ENCODE results near the gene CAMP.

CAMP gene

DNA sequence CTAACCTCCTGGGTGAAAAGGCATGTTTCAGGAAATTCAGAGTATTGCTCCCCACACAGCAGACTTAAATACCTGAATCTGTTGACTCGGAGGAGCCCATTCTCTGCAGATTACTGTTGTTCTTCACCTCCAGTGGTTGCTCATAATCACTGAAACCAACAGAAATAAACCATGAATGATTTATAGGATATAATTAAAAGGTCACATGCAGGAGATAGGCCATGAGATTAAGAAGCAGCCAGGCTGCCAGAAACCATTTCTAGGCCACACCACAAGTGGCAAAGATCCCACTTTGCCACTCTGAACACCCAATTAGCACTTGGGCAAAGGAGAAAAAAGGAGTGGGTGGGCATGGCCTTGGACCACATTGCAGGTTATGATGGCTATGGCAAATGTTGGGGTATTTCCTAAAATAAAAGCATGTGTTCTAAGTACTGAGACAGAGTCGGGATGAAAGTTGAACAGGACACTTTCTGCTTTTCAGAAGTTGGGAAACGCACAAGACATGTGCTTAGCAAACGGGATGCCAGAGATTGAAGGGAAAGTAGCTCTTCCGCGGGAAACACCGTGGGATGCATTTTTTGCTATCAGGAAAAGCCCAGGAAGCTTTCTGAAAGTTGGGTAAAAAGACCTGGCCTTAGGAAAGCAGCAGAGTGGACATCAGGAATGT lies 36.5 kb upstream of the CAMP start:
- TF ChIP-seq, protein P1, sequence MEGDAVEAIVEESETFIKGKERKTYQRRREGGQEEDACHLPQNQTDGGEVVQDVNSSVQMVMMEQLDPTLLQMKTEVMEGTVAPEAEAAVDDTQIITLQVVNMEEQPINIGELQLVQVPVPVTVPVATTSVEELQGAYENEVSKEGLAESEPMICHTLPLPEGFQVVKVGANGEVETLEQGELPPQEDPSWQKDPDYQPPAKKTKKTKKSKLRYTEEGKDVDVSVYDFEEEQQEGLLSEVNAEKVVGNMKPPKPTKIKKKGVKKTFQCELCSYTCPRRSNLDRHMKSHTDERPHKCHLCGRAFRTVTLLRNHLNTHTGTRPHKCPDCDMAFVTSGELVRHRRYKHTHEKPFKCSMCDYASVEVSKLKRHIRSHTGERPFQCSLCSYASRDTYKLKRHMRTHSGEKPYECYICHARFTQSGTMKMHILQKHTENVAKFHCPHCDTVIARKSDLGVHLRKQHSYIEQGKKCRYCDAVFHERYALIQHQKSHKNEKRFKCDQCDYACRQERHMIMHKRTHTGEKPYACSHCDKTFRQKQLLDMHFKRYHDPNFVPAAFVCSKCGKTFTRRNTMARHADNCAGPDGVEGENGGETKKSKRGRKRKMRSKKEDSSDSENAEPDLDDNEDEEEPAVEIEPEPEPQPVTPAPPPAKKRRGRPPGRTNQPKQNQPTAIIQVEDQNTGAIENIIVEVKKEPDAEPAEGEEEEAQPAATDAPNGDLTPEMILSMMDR (conservative IDR thresholded peaks at IDR 0.05; ENCODE audit: low read depth, low read length) = no peak
- peak overlapping the region; percentile 70 for H3K4me3 ChIP-seq (ENCODE audit: low read length)
- no peak for DNase-seq (ENCODE audit: low read depth)

DNA sequence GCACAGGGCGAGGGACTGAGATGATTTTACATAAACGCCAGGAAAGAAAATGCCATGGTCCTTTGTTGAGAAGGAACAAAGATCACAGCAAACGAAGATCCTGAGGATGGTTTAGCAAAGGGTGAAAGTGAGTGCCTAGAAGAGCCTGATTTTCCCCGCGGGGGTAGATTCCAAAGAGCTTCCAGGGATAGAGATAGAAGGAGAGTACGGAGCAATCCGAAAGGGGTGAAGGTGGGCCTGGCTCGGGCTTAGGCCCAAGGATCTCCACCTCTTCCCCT lies 36.1 kb upstream of the CAMP start:
- no peak for DNase-seq (ENCODE audit: low read depth)
- TF ChIP-seq, protein P1 (conservative IDR thresholded peaks at IDR 0.05; ENCODE audit: low read depth, low read length) = no peak
- H3K4me3 ChIP-seq (ENCODE audit: low read length) = peak overlapping the region; percentile 70

DNA sequence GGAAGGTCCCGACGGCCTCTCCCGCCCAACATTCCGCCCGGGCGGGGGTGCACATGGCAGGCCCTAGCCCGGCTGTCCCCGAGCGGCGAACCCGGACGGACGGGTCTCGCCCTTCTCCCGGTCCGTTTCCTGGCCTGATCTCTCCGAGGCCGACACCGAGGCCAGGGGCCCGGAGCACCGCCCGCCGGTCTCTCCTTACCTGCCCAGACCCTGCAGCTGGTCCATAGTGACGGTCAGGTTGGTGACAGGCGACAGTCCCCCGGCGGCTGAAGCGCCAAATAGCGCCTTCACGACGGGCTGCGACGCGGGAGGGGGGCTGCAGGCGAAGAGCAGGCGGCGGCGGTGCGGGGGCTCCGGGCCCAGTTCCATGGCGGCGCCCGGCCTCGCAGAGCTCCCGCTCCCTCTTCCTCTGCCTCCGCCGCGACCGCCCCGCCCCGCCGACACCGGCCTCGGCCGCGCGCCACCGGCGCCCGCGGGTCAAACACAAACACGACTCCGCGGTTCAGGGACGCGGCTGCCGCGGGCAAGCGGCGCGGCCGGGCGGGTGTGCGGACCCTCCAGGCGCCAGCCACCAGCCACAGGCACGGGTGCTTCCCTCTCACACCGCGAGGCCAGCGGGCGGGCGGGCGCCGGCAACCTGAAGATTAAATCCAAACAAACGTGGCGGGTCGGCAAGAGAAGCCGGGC lies 35.6 kb upstream of the CAMP start:
- TF ChIP-seq, protein P1 (conservative IDR thresholded peaks at IDR 0.05; ENCODE audit: low read depth, low read length) = no peak

DNA sequence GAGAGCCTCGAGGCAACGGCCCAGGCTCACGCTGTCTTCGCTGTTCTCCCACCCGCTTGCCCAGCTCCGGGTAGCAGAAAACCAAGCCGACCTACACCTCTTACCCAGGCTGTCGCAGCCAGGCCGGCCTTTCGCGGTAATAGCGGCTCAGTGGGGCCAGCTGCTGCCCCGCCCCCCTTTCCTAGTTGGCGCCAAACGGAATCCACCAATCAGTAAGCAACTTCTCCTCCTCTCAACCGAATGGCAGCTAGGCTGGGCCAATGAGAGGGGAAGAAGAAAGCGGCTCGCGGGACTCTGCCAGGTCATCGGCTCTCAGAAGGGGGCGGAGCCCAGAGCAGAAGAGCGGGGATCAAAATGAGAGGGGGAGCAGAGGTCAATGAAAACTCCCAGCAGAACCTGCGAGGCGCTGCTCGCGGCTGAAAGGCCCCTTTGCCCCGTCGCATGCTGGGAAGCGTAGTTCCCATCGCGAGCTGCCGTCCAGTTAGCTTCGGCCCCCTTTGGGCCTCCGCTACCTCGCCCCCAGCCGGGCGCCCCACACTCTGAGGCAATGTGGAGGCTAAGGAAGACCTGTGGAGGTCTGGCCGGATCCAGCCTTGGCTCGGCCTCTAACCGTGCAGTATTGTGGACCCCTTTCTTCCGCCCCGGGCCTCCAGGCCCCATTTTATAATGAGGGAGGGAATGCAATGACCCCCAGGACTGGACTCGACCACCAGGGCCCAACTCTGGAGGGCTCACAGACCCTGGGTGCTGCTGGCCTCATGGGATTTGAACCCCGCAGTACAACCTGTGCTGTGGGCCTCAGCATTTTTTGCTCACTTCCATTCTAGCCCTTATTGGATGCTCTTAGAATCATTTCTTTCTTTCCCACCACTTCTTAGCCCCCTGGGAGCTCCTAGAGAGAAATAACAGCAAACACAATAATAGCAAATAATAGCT lies 34.8 kb upstream of the CAMP start, which contains the start of gene CDC25A:
Gene CDC25A (minus strand): TSS at position 152 of the 936 bp plus-strand sequence. CDS start 470 bp downstream, outside the sequence.
- TF ChIP-seq, protein P1 (conservative IDR thresholded peaks at IDR 0.05; ENCODE audit: low read depth, low read length) = no peak
- peak; percentile 96 for DNase-seq (ENCODE audit: low read depth)
- H3K4me3 ChIP-seq (ENCODE audit: low read length) = peak within 1 kb of the TSS; percentile 70

More for the DNA sequence above, 35.6 kb upstream of the CAMP start:
- H3K4me3 ChIP-seq (ENCODE audit: low read length) = peak overlapping the region; percentile 70
- no peak for DNase-seq (ENCODE audit: low read depth)

DNA sequence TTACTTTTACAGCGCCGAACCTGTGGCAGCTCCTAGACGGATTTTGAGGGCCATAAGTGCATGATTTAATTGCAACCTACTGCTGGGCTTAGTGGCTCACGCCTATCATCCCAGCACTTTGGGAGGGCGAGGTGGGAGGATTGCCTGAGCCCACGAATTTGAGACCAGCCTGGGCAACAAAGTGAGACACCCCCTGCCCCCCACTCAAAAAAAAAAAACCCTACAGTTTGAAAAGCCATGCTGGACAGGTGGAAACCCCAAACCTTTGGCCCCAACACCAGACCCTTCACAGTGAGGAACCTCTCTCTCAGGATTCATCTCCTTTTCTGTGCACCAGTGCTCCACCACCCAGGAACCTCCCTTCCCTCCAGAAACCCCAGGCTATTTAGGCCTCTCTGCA lies 34.0 kb upstream of the CAMP start:
- no peak for DNase-seq (ENCODE audit: low read depth)

DNA sequence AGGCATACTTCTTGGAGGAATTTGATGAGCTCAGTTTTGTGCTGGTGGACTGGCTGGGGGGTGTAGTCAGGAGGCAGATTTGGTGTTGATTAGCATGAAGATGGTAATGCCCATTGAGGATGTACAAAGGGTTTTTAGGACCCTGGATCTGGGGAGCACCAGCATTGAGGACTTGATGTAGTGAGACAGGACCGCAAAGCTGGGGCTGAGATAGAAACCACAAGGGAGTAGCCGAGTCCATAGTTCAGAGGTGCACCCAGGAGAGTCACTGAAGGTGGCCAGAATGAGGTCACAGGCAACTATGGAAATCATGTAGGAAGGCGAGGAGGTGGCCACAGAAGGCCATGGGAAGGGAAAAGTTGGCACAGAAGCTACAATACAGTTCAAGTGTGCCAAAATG lies 32.4 kb upstream of the CAMP start:
- H3K4me3 ChIP-seq (ENCODE audit: low read length) = no peak overlapping the region
- DNase-seq (ENCODE audit: low read depth) = no peak
- TF ChIP-seq, protein P1 (conservative IDR thresholded peaks at IDR 0.05; ENCODE audit: low read depth, low read length) = no peak

More for the DNA sequence above, 34.0 kb upstream of the CAMP start:
- no peak overlapping the region for H3K4me3 ChIP-seq (ENCODE audit: low read length)
- TF ChIP-seq, protein P1 (conservative IDR thresholded peaks at IDR 0.05; ENCODE audit: low read depth, low read length) = no peak
